SIG-M5 treated with dmso at 0.1 percent for 504 hours (cell line): ENCODE results near the gene ACKR2.
"Not testable (repeated sequence)": the region's sequence is repeated elsewhere in the genome, so short reads cannot be mapped to it uniquely, and the experiment has no call there.

Source experiments
- DNase-seq: peaks from one replicate; lab custom pipeline; 2025; ENCODE audit not compliant: unreplicated experiment; lab: John Stamatoyannopoulos, UW

Gene ACKR2

DNA sequence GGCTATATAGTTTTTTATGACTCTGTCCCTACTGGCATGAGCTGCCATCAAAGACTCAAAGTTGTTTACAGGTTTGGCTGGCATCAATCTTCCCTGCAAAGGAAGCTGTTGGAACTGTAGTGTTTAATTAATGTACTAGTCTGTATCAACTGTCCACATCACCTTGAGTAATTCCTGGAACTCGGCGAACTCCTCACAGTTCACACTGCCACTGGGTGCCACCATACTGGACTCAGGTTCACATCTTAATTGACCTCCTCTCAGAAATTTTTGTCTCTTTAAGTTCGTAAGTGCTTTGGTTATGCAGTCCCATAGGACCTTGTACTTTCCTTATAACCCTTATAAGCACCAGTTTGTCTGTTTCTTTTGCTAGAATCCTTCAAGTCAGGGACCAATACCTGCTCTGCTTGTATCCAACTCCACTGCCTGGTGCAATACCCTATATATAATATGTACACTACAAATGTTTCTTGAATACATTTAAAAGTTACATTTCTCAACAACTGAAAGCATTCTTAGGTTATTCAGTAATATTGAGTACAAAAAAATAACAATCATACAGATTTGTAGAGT lies 8.1 kb upstream of the ACKR2 start:
- DNase-seq, result no peak

DNA sequence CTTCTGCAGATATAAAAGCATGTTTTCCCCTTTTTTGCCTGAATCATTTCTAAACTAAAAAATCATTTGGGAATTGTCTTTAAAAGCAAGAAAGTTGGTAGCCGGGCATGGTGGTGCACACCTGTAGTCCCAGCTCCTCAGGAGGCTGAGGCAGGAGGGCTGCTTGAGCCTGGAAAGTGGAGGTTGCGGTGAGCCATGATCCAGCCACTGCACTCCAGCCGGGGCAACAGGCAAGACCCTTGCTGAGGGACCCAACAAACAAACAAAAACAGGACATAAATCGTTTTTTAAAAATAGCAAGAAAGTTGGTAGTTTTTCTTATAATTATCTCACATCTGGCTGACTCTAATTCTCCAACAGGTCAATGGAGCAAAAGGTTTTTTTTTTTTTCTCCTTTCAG lies 7.5 kb upstream of the ACKR2 start:
- no peak for DNase-seq

DNA sequence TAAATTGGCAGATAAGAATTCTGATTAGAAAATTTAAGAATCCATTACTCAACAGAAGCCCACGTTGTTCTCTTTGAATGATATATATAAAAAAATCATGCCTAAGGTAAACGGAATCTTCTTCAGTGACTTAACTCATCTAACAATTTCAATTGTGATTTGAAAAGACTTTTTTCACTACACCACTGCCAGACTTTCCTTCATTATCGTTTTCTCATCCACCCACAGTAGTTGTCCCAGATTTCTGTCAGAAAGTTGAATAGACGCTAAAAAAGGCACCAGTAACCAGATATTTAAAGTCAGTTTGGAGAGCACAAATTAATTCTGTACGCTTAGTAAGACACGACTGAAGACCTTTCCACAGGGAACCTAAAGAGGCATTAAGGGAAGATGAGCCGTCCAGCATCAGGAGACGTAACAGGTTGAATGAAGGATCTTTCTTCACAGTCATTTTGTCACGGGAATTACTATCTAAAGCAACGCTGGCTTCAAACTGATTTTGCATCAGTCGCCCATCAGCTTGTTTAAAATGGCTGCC lies 6.3 kb upstream of the ACKR2 start:
- DNase-seq, result no peak

DNA sequence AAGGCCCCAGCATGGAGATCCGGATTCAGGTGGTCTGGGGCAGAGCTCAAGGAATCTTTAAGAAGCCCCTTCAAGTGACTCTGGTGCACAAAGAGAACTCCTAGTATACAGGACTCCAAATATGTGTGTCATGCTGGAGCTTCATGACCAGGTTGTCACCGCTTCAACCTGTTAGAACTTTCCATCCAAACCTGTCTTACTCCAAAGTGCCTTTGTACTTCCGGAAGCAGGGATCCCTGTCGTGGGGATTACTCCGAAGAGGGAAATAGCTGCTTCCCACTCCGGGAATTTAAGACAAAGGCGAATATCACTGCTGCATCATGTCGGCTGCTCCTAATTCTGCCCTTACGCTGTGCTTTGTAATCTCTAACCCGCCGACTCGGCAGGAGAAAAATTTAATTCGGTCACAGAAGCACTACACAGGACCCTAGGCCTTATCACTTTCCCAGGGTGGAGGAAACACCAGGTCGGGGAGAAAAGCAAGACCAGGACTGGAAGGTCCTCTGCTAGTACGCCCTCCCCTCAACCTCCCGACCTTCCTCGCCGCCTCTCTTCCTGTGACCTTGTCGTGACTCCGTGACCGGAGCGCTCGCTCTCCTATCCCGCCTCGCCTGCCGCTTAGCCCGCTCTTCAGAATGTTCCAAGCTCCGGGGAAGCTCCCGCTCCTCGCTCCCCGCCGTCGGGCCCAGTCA lies 5.7 kb upstream of the ACKR2 start:
- DNase-seq, result peak; percentile 33

DNA sequence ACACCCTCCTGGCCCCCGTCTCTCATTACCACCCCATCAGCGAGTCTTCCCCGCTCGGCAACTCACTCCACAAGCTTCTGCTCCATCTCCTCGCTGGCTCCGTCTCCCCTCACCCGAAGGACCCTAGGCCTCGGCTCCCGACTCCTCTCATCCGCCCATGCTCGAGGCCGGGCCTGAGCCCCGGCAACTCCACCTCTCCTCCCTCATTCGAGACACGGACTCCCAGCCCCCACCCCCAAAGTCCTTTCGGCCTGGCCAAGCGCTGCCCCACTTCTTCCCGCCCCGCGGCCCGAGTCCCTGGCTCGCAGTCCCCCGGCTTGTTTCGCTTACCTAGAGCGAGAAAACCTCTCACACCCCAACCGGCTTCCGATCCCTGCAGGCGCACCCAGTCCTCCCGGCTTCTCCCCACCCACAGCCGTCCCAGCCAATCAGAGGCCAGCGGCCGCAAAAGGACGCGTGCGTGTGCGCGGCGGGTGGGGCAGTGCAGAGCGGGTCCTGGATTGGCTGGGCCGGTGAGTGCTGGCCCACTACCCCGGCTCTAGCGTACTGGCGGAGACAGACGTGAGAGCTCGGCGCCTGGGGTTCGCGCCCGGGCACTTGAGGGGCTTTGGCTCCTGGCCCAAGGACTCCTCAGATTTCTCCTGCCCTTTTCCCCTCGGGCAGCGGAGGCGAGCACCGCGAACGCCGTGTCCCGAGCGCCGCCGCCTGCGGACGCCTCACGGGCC lies 5.0 kb upstream of the ACKR2 start, which contains the start of gene HIGD1A:
TSS of gene HIGD1A (minus strand) at position 385 of the 725 bp plus-strand sequence. CDS start 10,237 bp downstream, outside the sequence.
- peak; percentile 96 for DNase-seq

DNA sequence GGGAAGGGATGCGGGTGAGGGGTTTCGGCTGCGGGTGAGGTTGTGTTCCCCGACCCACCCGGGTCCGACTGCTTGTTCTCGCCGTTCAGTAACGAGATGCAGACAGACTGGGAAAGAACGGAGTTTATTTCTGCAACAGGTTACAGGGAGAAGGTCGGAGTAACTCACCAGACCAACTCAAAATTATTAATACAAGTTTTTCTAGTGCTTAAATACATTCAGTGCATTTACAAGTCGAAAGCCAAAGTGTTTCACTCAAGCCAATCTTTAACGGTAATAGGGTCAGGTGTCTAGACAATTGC lies 4.5 kb upstream of the ACKR2 start:
- no peak for DNase-seq

DNA sequence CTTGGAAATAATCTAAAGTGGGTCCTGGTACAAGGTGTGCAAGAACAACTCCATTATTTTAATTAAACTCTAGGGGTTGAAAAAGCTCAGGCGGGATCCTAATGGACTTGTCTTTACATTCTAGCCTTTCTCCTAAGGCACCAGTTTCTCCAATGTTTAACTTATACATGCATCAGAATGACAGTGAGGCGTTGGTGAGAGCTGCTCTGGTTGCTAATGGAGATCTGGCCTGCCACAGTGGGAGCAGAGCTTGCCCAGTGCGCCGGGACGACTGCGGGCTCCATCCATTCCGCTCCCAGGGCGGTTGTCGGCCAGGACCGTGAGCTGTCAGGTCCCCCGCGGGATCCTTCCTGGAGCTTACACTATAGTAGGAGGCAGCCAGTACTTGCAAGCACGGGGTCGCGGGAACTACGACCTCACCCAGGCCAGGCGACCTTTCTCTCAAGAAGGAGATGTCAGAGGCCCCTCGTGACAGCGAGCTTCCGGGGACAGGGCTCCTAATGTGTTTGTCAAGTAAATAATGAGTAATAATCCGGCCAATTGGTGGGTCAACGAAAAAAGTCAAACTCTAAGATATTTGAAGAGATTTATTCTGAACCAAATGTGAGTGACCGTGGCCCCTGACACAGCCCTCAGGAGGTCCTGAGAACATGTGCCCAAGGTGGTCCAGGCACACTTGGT lies 4.0 kb upstream of the ACKR2 start:
- no peak for DNase-seq

DNA sequence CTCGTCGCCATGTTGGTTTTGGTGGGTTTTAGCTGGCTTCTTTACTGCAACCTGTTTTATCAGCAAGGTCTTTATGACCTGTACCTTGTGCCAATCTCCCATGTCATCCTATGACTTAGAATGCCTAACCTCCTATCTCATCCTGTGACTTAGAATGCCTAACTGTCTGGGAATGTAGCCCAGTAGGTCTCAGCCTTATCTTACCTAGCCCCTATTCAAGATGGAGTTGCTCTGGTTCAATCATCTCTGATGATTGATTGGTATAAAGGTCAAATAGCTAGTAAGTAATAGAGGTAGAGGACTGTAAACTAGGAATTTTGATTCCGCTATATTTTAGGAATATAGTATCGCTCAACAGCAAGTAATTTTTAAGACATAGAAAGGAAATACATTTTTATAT lies 1.3 kb upstream of the ACKR2 start:
- DNase-seq, result no peak

DNA sequence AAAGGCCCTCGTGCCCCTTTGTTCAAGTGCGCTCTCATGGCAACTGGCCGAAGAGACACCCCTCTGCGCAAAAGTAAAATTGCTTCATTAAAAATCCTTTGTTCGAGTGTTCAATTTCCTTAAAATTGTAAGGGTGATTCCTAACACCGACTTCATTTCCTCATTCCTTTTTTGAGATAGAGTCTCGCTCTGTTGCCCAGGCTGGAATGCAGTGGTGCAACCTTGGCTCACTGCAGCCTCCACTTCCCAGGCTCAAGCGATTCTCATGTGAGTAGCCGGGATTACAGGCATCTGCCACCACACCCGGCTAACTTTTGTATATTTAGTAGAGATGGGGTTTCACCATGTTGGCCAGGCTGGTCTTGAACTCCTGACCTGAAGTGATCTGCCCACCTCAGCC lies 1.5 kb downstream of the ACKR2 start:
- DNase-seq, result not testable (repeated sequence)

DNA sequence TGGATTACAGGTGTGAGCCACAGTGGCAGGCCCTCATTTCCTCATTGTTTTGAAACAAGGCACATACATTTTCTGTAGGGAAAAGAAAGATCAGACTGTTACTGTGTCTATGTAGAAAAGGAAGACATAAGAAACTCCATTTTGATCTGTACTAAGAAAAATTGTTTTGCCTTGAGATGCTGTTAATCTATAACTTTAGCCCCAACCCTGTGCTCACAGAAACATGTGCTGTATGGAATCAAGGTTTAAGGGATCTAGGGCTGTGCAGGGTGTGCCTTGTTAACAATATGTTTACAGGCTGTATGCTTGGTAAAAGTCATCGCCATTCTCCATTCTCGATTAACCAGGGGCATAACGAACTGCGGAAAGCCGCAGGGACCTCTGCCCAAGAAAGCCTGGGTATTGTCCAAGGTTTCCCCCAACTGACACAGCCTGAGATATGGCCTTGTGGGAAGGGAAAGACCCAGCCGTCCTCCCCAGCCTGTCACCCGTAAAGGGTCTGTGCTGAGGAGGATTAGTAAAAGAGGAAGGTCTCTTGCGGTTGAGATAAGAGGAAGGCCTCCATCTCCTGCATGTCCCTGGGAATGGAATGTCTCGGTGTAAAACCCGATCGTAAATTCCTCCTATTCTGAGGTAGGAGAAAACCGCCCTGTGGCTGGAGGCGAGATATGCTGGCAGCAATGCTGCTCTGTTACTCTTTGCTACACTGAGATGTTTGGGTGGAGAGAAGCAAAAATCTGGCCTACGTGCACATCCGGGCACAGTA lies 2.1 kb downstream of the ACKR2 start:
- DNase-seq, result peak; percentile 18

DNA sequence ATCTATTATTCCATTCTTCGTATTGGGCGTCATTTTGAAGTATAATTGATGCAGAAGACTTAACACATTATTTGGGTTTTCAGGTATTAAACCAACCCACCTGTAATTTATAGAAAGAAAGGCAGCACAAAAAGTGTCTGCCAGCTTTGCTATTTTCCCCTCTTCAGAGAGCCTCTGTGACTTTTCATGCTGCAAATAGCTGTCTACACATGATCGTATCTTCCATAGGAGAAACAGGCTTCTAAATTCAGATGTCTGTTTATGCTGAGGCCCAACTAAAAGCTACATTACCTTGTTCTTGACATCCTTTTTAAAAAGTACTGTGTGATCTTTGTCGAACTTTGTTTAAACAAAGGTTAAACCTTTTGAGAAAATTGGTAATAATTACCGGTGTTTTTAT lies 5.0 kb downstream of the ACKR2 start:
- DNase-seq, result no peak

DNA sequence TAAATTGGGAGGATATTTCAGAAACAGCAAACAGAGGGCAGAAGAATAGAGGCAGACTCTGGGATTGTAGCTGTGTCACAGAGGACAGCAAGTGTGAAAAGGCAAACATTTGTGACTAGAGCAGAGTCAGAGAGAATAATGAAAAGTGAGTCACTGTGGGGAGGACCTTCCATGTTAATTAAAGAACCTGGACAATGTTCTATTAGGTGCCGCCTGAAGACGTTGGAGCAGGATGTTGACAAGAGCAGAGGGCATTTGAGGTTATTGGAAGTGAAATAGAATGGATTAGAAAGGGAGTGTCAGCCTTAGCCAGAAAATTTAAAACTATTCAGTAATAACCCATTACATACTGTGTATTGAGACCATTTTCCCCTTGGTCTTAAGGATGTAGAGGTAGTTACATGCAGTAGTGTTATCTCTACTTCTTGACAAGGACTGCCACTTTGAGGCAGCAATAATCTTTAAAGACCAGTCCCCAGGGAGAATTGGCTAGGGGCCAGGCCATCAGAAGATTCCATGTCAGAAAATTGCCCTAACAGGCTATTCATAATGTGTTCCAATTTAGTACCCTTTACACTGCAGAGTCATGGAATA lies 5.8 kb downstream of the ACKR2 start:
- DNase-seq, result no peak

DNA sequence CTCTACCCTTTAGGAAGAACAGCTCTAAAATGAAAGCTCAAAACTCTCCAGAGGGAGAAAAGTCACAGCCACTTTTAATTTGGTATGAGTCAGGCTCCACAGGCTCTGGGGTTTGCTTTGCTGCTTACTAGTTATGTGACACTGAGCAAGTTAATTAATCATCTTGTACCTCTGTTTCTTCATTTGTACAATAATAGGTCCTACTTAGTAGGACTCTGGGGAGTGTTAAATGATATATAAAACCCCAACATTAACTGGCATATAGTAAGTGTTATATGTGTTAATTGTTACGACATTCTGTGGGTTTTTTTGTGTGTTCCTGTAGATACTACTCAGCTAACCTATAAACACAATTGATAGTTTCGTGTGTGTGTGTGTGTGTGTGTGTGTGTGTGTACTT lies 6.6 kb downstream of the ACKR2 start:
- no peak for DNase-seq

DNA sequence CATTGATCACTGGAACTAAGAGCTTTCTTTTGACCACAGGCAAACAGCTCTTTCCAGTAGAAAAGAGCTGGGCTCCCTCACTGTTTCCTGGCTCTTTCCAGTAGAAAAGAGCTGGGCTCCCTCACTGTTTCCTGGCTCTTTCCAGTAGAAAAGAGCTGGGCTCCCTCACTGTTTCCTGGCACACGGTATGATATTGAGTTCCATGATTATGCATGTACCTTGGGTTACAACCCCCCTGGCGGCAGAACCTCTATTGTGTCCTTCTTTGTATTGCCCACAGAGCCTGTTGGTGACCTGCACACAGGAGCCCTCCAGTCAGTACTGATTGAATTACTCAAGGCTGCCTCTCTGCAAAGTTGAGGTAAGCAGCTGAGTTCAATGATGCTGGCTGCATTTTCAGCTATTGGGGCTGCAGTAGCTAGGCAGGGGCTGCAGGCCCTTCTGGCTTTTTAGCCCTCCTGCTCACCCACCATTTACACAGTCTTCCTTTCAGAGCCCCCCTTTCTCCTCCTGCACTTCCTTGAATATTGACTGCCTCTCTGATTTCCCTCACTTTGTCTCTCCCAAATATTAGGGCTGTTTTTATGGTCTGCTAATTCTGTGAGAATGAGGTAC lies 10.2 kb downstream of the ACKR2 start:
- no peak for DNase-seq

DNA sequence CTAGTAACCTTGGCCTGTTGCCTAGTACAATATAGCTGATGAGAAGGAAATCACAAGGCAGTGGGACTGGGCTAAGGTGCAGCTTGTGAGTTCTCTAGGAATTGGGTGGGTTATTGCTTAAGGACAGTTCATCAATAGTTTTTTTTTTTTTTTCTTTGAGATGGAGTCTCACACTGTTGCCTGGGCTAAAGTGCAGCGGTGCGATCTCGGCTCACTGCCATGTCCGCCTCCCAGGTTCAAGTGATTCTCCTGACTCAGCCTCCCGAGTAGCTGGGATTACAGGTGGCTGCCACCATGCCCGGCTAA lies 11.5 kb downstream of the ACKR2 start:
- no peak for DNase-seq

DNA sequence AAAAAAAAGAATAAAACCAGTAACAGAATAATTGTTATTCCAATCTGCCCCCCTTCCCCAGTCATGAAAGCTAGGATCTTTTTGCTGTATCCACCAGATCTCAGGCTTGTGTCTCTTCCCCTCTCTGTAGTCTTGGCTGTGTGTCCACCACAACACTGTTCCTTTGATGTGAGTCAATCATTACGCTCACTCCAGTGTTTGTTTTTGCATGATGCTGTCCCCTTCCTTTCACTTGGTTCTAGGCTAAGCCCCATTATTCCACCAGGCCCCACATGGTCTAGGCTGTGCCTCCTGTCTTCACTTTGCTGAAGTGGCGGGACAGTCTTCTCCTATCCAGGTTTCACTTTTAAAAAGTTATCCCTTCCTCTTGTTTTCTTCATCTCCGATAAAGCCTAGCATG lies 13.6 kb downstream of the ACKR2 start:
- no peak for DNase-seq

DNA sequence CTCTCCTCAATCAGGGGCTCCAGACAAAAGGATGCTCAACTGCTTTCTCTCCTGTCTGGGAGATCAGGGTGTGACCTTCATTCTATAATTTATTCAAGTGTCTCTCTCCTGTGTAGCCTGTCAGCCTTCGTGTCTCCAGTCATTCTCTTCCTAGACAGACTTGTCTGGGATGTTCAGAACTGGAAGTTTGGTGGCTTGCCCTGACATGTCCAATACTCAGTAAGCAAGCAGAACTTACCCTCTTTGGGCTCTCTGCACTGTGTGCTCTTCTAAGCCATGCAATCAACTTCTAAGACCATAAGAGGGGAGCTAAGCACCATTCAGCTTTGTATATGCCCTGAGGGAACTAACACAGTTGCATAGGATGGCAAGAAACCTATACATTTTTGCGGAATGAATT lies 14.1 kb downstream of the ACKR2 start:
- no peak for DNase-seq

DNA sequence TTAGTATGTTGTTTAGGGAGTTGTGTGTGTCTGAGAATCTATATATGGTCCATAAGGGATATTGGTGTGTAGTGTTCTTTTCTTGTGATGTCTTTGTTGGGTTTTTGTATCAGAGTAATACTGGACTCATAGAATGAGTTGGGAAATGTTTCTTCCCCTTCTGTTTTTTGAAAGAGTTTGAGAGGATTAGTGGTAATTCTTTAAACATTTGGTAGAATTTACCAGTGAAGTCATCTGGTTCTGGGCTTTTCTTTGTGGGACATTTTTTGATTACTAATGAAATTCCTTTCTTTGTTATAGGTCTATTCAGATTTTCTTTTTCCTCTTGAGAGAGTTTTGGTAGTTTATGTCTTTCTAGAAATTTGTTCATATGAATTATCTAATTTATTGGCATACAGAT lies 16.9 kb downstream of the ACKR2 start:
- DNase-seq, result no peak

DNA sequence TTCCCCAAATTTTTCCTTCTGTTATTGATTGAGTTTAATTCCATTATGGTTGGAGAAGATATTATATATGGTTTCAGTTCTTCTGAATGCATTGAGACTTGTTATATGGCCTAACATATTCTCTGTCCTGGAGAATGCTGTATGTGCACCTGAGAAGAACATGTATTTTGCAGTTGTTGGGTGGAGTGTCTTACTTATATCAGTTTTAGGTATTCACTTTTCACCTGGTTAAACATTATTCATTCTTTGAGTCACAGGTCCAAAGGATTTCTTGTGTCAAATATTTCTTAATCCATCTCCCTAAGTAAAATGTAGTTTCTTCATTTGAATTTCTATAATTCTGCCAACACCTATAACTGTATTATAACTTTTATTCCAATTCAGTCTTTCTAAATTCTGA lies 17.8 kb downstream of the ACKR2 start:
- DNase-seq, result no peak

DNA sequence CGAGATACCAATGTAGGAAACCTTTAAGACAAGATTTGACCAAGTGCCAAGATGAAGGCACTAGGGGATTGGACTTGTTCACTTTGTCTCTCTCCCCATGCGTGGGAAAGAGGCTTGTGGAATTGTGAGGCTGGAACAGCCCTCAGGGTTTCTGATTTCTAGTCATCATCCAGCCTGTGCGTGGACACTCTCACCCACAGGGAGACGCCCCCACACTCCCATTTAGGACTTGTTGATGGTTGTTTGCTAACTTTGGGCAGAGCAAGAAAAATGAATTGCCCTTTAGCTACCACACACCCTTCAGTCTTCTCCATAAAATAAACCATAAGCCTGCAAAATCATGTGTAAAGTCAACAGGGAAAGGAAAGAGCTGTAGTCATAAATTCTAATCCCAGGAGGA lies 18.4 kb downstream of the ACKR2 start:
- DNase-seq, result no peak
